Measurements from ENCODE around the gene TDRD9. TPM values are rescaled to one million over a fixed set of nuclear protein-coding genes. Genes with fewer than 3 reads are reported as not detected.

The TDRD9 gene
- total and polyA plus RNA-seq, 2 of the 4 experiments (the other 2 are of a cell fraction), result 0.07 to 0.18 TPM

DNA sequence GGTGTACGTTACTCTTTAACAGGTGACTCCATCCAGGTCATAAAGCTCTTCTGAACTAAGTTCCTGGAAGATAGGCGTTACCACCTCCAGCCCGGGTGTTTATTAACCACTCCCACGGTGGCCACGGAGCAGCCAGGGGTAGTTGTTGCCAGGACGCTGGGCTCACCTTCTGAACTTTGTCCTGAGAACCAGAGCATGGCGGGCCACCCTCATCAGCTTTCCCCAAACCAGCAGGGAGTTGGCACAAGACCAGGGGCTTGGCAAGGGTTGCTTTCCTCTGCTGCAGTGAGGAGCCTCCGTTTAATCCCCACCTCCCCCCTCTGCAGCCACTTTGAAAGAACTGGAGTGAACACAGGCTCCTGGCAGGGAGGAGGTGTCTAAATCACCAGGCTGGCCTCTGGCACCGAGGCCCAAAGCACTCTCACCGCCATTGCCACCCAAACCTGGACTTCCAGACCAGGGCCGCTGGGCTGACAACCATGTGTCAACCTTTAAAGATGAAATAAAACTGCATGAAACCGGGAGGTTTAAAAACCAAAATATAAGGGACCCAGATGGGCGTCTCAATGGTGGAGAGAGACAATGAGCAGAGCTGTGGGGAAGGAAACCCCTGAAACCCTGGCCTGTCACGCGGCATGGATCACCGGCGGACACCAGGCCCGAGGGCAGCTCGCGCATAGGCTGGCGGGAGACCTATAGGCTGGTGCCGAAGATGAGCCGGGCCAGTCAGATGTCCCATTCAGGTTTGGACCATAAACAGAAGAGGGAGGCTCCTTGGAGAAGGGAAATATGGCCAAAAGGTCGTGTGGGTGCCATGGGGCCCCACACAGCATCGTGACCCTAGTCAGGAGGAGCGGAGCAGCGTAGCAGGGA lies 30.9 kb upstream of the TDRD9 start:
- Histone ChIP-seq H3K4me1 (ENCODE audit: control insufficient read depth, insufficient read depth, low read length) (no peaks in the 10 kb centered on the region), H3K36me3 (ENCODE audit: control insufficient read depth, insufficient read depth, low read length) (no peaks in the 10 kb centered on the region), H3K9me3 (ENCODE audit: control insufficient read depth, insufficient read depth, low read length) (0 out of 2 replicates have a peak, but pooled peaks cover 2% of the 10 kb centered on the region), H3K79me1 (ENCODE audit: low read depth in 1 of 2, low read length in 2 of 2) (no peaks in the 10 kb centered on the region), H3K23ac (ENCODE audit: low read depth, low read length) (no peak overlapping the region), H2BK15ac (ENCODE audit: low read depth, low read length) (no peak overlapping the region), H3K4me3 (ENCODE audit: insufficient read depth, low read depth, low read length) (no peak overlapping the region), H3K9ac (ENCODE audit: low read depth, low read length) (no peak overlapping the region), H3K27me3 (ENCODE audit: control insufficient read depth, insufficient read depth, low read length) (peaks cover 2% of the 10 kb centered on the region), H4K5ac (ENCODE audit: low read depth, low read length) (no peak overlapping the region), H4K20me1 (ENCODE audit: insufficient read depth, low read length) (no peaks in the 10 kb centered on the region; the same call in 1 of the 2 replicates), H2BK120ac (ENCODE audit: low read depth, low read length) (no peak overlapping the region), H3K4me2 (ENCODE audit: low read depth, low read length) (no peak overlapping the region), H2BK20ac (ENCODE audit: low read depth, low read length) (no peak overlapping the region), H2AK9ac (replicated peaks; ENCODE audit: low read depth, low read length, poor library complexity) (no peak overlapping the region), H3K27ac (ENCODE audit: insufficient read depth, low read length) (no peak overlapping the region), H4K91ac (ENCODE audit: insufficient read depth, low read depth, low read length) (no peak overlapping the region), H3K56ac (ENCODE audit: extremely low read depth, insufficient read depth, low read length) (no peak overlapping the region), H3K18ac (ENCODE audit: low read depth, low read length) (no peak overlapping the region), H3K14ac (replicated peaks; ENCODE audit: low read depth, low read length) (no peak overlapping the region), H3K9me1 (ENCODE audit: insufficient read depth, low read length) (no peaks in the 10 kb centered on the region), H2BK5ac (ENCODE audit: low read depth, low read length, poor library complexity, severe bottlenecking) (no peak overlapping the region), H2AK5ac (ENCODE audit: low read depth, low read length) (no peak overlapping the region), H4K8ac (ENCODE audit: low read depth in 2 of 2, low read length in 2 of 2) (no peak overlapping the region), H2AFZ (replicated peaks; ENCODE audit: low read length, poor library complexity) (no peak overlapping the region), H3K4ac (ENCODE audit: low read depth, low read length) (no peak overlapping the region)
- CTCF ChIA-PET, result interaction anchor here (0.6 kb wide), 1 partner anchor 13 kb away, joined by 3 read pairs; no protein-coding TSS in a partner anchor
- dilution Hi-C loops (cut with HindIII; ENCODE audit: low sequenced_read_pairs, unreplicated experiment), result no loop called here
- no peak for DNase-seq
- no peak for ATAC-seq (ENCODE audit: low read depth)
- no TSS peak for BruUV-seq (replicated peaks)
- in situ Hi-C loops (cut with MboI; ENCODE audit: low sequenced_read_pairs), result no loop called here
- 90% methylated on average over 16 of the region's 27 CpGs; no CpG with 5 or more reads in 1 of the 2 experiments for WGBS, 2 experiments (ENCODE audit: extremely low coverage in 2 of 2, insufficient read length in 1 of 2)
- POLR2A ChIA-PET (ENCODE audit: unreplicated experiment), result no interaction called here
- intact Hi-C loops (cut with micrococcal nuclease), result no loop called here
- TF ChIP-seq RAD21 (IDR thresholded peaks at IDR 0.05; ENCODE audit: low read length) (no peak), MAZ (IDR thresholded peaks at IDR 0.05; ENCODE audit: borderline replicate concordance, low read depth, low read length) (no peak), MXI1 (IDR thresholded peaks at IDR 0.05; ENCODE audit: borderline replicate concordance, low read depth, low read length) (no peak), RCOR1 (IDR thresholded peaks at IDR 0.05; ENCODE audit: insufficient replicate concordance, low read length) (no peak), MAFK (IDR thresholded peaks at IDR 0.05; ENCODE audit: low read depth, low read length) (no peak), BHLHE40 (IDR thresholded peaks at IDR 0.05; ENCODE audit: low read depth, low read length) (no peak), CHD1 (IDR thresholded peaks at IDR 0.05; ENCODE audit: low read depth, low read length) (no peak), RFX5 (IDR thresholded peaks at IDR 0.05; ENCODE audit: low read depth, low read length) (no peak), SMC3 (IDR thresholded peaks at IDR 0.05; ENCODE audit: low read depth, low read length) (no peak), CEBPB (IDR thresholded peaks at IDR 0.05; ENCODE audit: low read depth, low read length) (no peak), NFE2L2 (IDR thresholded peaks at IDR 0.05; ENCODE audit: low read depth, low read length) (no peak), FOS (IDR thresholded peaks at IDR 0.05; ENCODE audit: low read depth, low read length) (no peak), POLR2A (IDR thresholded peaks at IDR 0.05; ENCODE audit: low read depth, low read length) (no peak)
- TF ChIP-seq, protein P1, sequence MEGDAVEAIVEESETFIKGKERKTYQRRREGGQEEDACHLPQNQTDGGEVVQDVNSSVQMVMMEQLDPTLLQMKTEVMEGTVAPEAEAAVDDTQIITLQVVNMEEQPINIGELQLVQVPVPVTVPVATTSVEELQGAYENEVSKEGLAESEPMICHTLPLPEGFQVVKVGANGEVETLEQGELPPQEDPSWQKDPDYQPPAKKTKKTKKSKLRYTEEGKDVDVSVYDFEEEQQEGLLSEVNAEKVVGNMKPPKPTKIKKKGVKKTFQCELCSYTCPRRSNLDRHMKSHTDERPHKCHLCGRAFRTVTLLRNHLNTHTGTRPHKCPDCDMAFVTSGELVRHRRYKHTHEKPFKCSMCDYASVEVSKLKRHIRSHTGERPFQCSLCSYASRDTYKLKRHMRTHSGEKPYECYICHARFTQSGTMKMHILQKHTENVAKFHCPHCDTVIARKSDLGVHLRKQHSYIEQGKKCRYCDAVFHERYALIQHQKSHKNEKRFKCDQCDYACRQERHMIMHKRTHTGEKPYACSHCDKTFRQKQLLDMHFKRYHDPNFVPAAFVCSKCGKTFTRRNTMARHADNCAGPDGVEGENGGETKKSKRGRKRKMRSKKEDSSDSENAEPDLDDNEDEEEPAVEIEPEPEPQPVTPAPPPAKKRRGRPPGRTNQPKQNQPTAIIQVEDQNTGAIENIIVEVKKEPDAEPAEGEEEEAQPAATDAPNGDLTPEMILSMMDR (conservative IDR thresholded peaks at IDR 0.05; ENCODE audit: low read depth, low read length), result no peak
- TF ChIP-seq, protein P2, sequence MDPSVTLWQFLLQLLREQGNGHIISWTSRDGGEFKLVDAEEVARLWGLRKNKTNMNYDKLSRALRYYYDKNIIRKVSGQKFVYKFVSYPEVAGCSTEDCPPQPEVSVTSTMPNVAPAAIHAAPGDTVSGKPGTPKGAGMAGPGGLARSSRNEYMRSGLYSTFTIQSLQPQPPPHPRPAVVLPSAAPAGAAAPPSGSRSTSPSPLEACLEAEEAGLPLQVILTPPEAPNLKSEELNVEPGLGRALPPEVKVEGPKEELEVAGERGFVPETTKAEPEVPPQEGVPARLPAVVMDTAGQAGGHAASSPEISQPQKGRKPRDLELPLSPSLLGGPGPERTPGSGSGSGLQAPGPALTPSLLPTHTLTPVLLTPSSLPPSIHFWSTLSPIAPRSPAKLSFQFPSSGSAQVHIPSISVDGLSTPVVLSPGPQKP (IDR thresholded peaks at IDR 0.05; ENCODE audit: borderline replicate concordance, low read depth, low read length), result no peak

Measured in IMR-90 (cell line).